22Rv1 (cell line): ENCODE results near the gene LPAR1.

Experiments
- ZFX ChIP-seq: fragments of 450-650 bp; IDR thresholded peaks from 2 replicates; pipeline ENCODE4 v1.6.1; 2017; ENCODE audit warnings: antibody characterized with exemption, borderline replicate concordance
- TF ChIP-seq, protein P1 (sequence below): fragments of 450-650 bp; IDR thresholded peaks from 2 replicates; pipeline ENCODE4 v1.5.1; 2017; ENCODE audit warnings: mild to moderate bottlenecking

DNA sequence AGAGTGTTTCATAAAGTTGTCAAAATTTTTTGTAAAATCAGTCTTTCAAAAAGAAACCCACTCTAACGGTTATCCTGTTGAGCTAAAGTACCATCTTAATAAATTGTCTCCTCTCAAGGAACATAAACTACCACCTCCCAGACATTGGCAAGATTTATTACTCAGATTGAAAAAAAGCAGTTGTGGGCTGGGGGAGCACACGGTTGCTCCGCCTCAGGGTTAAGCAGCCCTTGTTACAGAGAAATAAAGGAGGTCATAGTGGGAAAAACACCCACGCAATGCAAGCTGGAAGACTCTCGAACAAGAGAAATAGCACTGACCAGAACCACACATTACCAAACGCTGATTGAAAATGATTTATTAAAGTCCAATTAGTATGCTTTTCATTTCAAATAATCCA, 165.3 kb downstream of the LPAR1 start:
- TF ChIP-seq, protein P1, sequence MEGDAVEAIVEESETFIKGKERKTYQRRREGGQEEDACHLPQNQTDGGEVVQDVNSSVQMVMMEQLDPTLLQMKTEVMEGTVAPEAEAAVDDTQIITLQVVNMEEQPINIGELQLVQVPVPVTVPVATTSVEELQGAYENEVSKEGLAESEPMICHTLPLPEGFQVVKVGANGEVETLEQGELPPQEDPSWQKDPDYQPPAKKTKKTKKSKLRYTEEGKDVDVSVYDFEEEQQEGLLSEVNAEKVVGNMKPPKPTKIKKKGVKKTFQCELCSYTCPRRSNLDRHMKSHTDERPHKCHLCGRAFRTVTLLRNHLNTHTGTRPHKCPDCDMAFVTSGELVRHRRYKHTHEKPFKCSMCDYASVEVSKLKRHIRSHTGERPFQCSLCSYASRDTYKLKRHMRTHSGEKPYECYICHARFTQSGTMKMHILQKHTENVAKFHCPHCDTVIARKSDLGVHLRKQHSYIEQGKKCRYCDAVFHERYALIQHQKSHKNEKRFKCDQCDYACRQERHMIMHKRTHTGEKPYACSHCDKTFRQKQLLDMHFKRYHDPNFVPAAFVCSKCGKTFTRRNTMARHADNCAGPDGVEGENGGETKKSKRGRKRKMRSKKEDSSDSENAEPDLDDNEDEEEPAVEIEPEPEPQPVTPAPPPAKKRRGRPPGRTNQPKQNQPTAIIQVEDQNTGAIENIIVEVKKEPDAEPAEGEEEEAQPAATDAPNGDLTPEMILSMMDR: no peak
- TF ChIP-seq ZFX: no peak
